ENCODE results near the gene DLG1.

Gene DLG1

GRCh38 chr3:197030379-197031314 is 267.8 kb downstream of the DLG1 start:
- peak overlapping the region; percentile 41 for H3K4me3 Mint-ChIP-seq
- peak overlapping the region; percentile 77 for H3K27ac Mint-ChIP-seq
- peaks cover 16% of the 10 kb centered on the region for H3K36me3 Mint-ChIP-seq
- H3K4me1 Mint-ChIP-seq, result peaks cover 25% of the 10 kb centered on the region
- ATAC-seq, result no peak
- H3K9me3 Mint-ChIP-seq, result no peaks in the 10 kb centered on the region
- H3K27me3 Mint-ChIP-seq, result peaks cover 72% of the 10 kb centered on the region

GRCh38 chr3:197029511-197030167 is 268.8 kb downstream of the DLG1 start, which contains the start of gene MELTF:
MELTF (minus strand) TSS chr3:197029817; CDS start chr3:197029702, 115 bp downstream.
- Mint-ChIP-seq H3K9me3 (no peaks in the 10 kb centered on the region), H3K36me3 (peaks cover 26% of the 10 kb centered on the region), H3K4me1 (peaks cover 35% of the 10 kb centered on the region), H3K27ac (peak within 1 kb of the TSS; percentile 77), H3K27me3 (peaks cover 72% of the 10 kb centered on the region), H3K4me3 (peak within 1 kb of the TSS; percentile 84)
- peak; percentile 83 for ATAC-seq

DNA sequence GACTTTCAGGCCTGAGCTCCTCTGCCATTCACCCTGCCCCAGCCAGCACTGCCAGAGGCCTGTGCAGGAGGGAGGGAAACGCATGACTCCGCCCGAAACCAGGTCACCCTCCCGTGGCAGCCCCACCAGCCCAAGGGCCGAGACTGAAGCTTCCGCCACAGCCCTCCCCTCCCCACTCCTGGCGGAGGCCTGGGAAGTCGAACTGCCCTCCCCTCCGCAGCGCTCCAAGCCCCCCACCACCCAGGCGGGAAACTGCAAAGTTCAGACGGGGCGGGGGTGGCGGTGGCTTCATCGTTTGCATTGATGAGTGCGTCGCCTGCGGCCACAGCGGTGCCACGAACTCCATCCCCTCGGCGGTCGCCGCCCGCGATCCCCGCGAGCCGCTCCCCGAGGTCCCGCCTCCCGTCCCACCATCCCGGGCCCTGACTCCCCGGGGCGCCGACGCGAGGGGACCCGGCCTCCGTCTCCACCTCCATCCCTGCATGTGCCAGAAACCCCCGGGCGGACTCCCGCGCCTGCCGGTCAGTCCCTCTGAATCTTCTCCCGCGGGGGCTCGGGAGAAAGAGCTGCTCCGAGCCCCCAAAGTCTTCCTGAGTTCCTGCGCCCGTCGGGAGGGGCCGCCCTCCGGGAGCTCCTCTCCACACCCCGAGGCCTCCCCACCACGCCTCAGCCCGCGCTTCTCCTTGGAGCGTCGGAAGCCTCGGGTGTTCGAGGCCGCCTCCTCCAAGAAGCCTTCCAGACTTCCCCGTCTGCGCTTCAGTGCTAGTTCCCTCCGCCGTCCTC is 269.5 kb downstream of the DLG1 start:
- peaks cover 29% of the 10 kb centered on the region for H3K36me3 Mint-ChIP-seq
- H3K9me3 Mint-ChIP-seq, result no peaks in the 10 kb centered on the region
- peak overlapping the region; percentile 84 for H3K4me3 Mint-ChIP-seq
- peaks cover 70% of the 10 kb centered on the region for H3K27me3 Mint-ChIP-seq
- H3K27ac Mint-ChIP-seq, result peak overlapping the region; percentile 77
- ATAC-seq, result peak; percentile 60
- peaks cover 40% of the 10 kb centered on the region for H3K4me1 Mint-ChIP-seq

DNA sequence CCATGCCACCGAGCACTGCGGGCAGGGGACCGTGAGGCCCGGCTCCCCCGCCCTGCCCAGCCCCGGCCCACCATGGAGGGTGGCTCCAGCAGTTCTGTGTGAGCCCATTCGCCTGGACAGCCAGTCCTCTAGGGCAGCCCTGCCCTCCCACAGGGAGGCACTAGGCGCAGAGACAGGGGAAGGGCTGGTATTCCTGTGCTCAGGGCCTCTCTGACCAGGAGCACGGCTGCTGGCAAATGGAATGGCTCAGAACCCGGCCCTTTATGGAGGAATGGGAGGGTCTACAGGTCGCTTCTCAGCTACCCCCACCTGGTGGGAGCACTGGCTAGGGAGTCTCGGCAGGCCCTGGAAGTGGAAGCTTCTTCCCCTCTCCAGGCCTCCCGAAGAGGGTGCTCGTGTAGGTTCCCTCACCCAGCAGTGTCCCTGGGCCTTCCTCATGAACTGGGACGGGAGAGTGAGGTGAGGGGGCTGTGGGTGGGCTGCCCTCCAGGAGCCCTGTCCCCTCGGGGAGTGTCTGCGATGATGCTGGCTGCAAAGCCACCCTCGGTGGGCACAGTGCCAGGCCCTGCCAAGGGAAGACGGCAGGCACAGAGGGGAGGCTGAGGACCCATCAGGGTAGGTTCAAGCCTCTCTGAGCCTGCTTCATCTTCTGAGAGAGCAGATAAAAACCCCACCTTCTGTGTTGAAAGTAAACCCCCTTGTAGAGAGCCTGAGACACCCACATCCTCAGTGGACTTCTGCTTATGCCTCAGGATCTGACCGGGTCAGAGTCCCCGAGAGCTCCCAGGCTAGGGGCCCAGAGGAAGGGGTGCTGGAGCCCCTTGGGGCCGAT is 270.3 kb downstream of the DLG1 start:
- peaks cover 68% of the 10 kb centered on the region for H3K27me3 Mint-ChIP-seq
- peaks cover 48% of the 10 kb centered on the region for H3K4me1 Mint-ChIP-seq
- H3K36me3 Mint-ChIP-seq, result peaks cover 29% of the 10 kb centered on the region
- peak overlapping the region; percentile 84 for H3K4me3 Mint-ChIP-seq
- ATAC-seq, result no peak
- H3K9me3 Mint-ChIP-seq, result no peaks in the 10 kb centered on the region
- H3K27ac Mint-ChIP-seq, result peak overlapping the region; percentile 77

DNA sequence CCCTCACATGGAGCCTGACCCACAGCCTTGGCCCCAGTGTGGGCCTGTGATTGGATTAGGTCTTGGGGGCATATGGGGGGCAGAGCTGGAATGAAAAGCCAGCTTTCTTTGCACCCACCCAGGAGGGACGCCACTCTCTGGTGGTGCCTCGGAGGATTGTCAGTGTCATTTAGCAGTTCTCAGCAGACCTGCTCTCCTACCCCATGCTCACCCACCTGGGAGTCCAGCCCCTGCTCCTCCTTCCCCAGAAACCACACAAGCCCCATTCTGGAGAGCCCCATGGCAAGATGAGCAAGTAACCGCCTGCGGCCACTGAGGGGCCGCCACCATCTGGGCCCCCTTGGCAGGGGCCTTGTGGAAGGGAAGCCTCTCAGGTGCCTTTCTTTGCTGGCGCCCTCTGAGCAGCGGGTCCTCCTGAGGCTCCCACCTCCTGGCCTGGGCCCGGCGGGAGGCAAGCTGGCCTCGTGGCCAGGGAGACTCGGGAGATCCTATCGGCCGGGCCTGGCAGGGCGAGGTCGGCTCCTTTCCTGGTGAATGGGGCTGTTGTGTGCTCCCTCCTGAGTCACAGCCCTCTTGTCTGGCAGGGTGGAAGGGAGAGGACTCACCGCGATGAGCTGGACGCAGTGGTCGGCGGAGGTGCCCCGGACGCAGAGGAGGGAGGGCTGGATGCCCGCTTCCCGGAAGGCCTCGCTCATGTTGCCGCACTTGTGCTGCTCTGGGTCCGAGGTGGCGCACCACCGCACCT is 271.1 kb downstream of the DLG1 start:
- H3K4me3 Mint-ChIP-seq, result peak overlapping the region; percentile 27

GRCh38 chr3:197026481-197026866 is 271.9 kb downstream of the DLG1 start:
- Mint-ChIP-seq H3K36me3 (peaks cover 29% of the 10 kb centered on the region), H3K27me3 (peaks cover 59% of the 10 kb centered on the region), H3K4me1 (peaks cover 59% of the 10 kb centered on the region), H3K27ac (no peak overlapping the region), H3K4me3 (no peak overlapping the region), H3K9me3 (no peaks in the 10 kb centered on the region)
- no peak for ATAC-seq

More for the DNA sequence above, 271.1 kb downstream of the DLG1 start:
- H3K27ac Mint-ChIP-seq, result peak overlapping the region; percentile 47
- H3K4me1 Mint-ChIP-seq, result peaks cover 56% of the 10 kb centered on the region
- H3K36me3 Mint-ChIP-seq, result peaks cover 29% of the 10 kb centered on the region
- peaks cover 68% of the 10 kb centered on the region for H3K27me3 Mint-ChIP-seq
- H3K9me3 Mint-ChIP-seq, result no peaks in the 10 kb centered on the region
- ATAC-seq, result no peak

GRCh38 chr3:197025736-197026480 is 272.5 kb downstream of the DLG1 start:
- Mint-ChIP-seq H3K4me1 (peaks cover 61% of the 10 kb centered on the region), H3K27ac (peak overlapping the region; percentile 90), H3K27me3 (peaks cover 54% of the 10 kb centered on the region), H3K36me3 (peaks cover 29% of the 10 kb centered on the region), H3K4me3 (no peak overlapping the region), H3K9me3 (no peaks in the 10 kb centered on the region)
- no peak for ATAC-seq

- Mint-ChIP-seq H3K4me1 (peaks cover 55% of the 10 kb centered on the region), H3K4me3 (no peak overlapping the region), H3K27me3 (peaks cover 46% of the 10 kb centered on the region), H3K36me3 (peaks cover 29% of the 10 kb centered on the region), H3K27ac (peak overlapping the region; percentile 90), H3K9me3 (no peaks in the 10 kb centered on the region)
- no peak for ATAC-seq
Observed at GRCh38 chr3:197024881-197025735, 273.3 kb downstream of the DLG1 start.

DNA sequence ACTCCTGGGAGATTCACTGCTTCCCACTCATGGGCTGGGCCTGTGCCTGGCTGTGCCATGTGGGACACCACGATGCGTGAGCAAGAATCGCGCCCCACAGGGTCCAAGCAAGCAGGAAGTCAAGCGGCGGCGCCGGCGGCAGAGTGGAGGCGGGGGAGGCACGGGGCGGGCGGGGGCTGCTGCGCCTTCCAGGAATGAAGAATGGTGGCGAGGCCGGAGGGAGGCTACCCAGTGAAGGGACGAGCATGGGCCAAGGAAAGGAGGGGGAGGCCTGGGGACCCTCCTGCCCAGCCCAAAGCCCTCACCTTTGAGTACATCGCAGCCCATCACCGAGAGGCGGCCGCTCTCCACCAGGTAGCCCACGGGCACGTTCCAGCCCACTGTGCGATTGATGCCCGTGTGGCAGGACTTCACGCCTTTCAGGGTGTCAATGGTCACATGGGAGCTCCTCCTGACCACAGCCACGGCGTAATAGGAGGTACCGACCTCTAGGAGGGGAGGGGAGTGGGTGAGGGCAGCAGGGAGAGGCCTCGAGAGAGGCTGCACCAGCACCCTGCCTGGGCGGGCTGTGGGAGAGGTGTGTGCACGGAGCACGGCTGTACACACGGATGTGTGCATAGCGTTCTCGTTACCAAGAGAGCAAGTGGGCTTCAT is 274.3 kb downstream of the DLG1 start:
- Mint-ChIP-seq H3K9me3 (no peaks in the 10 kb centered on the region), H3K27me3 (peaks cover 40% of the 10 kb centered on the region), H3K27ac (peak overlapping the region; percentile 90), H3K36me3 (peaks cover 29% of the 10 kb centered on the region), H3K4me3 (peak overlapping the region; percentile 68), H3K4me1 (peaks cover 50% of the 10 kb centered on the region)
- no peak for ATAC-seq

GRCh38 chr3:197023241-197023997 is 275.0 kb downstream of the DLG1 start:
- H3K36me3 Mint-ChIP-seq, result peaks cover 29% of the 10 kb centered on the region
- peaks cover 49% of the 10 kb centered on the region for H3K4me1 Mint-ChIP-seq
- H3K4me3 Mint-ChIP-seq, result peak overlapping the region; percentile 68
- ATAC-seq, result peak; percentile 91
- H3K27me3 Mint-ChIP-seq, result peaks cover 35% of the 10 kb centered on the region
- H3K27ac Mint-ChIP-seq, result peak overlapping the region; percentile 90
- H3K9me3 Mint-ChIP-seq, result no peaks in the 10 kb centered on the region

GRCh38 chr3:197022405-197023231 is 275.8 kb downstream of the DLG1 start:
- ATAC-seq, result peak; percentile 69
- peak overlapping the region; percentile 90 for H3K27ac Mint-ChIP-seq
- H3K27me3 Mint-ChIP-seq, result peaks cover 32% of the 10 kb centered on the region
- peak overlapping the region; percentile 68 for H3K4me3 Mint-ChIP-seq
- peaks cover 29% of the 10 kb centered on the region for H3K36me3 Mint-ChIP-seq
- no peaks in the 10 kb centered on the region for H3K9me3 Mint-ChIP-seq
- H3K4me1 Mint-ChIP-seq, result peaks cover 44% of the 10 kb centered on the region

Measured in stimulated activated memory B cell treated with anti-CD40 and anti-IgM and Interleukin-4, amounts not matched to agents 10 μg/mL and 1 μg/mL and 100 μg/mL, for 72 hours (primary cell).